Measurements from ENCODE around the gene VPS8.

Gene VPS8

DNA sequence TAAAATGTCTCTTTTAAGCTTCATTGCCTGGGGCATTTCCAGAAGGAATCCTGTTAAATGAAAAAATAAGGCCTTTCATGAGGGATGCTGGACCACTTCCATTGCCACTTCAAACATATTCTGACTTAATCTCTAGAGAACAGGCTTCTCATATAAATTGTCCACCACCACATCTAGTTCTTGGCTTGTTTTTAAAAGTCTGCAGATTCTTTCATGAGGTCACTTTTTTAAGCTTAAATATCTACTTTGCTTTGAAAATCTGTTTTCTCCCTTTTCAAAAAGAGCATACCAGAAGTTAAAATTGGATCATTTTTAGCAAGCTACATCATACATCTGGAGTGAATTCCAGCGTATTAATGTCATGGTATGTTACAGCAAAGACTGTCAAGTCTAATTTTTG, 209.3 kb downstream of the VPS8 start:
- DNase-seq: no peak

DNA sequence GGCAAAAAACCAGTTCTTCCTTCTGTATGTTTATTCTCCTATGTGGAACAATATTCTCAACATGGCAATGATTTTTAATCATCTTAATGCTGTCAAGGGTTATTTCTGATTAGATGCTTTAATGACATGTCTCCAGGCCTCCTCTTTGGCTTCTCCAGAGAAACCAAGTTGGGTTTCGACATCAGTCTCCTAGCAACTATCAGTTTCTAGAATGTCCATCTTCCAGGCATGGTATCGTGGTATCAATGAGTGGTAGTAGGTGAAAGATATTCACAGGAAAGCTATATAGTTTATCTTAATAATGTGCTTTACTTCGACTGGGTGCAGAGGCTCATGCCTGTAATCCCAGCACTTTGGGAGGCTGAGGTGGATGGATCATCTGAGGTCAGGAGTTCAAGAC, 212.4 kb downstream of the VPS8 start:
- DNase-seq: no peak

GRCh38 chr3:185024966-185025365, 213.0 kb downstream of the VPS8 start:
- DNase-seq: no peak

DNA sequence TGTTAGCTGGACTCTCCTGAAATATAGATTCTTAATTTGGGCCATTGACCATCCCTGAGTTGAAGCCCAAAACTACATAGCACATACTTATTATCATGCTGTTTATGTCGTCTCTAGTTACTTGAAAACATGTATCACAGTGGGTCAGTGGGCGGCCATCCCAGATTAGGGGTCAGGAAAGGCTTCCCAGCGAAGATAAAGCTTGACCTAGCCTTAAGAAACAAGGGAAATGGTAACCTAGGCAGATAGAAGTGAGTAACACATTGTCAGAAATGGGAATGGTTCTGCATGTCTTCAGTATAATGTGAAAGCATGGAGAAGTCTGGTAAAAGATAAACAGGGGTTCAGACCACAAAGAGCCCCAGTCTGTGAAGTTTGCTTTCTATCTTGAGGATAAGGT, 216.2 kb downstream of the VPS8 start:
- no peak for DNase-seq

DNA sequence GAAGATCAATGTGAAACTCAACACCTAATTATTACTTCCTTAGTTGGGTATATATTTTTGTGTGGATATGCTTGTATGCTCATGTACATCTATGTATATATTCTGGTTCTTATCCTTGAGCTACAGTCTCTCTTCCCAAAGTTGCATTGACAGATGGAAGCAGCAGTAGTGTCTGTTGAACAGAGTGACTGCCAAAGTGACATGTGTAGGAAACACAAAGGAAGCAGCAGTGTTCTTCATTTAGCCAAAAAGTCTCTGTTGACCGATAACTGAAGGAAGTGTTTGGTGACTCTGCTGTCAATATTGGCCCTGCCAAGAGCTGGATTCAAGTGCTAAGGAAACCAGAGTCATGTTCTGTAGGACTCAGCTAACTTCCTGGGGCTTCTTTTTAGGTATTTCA, 217.1 kb downstream of the VPS8 start:
- no peak for DNase-seq

DNA sequence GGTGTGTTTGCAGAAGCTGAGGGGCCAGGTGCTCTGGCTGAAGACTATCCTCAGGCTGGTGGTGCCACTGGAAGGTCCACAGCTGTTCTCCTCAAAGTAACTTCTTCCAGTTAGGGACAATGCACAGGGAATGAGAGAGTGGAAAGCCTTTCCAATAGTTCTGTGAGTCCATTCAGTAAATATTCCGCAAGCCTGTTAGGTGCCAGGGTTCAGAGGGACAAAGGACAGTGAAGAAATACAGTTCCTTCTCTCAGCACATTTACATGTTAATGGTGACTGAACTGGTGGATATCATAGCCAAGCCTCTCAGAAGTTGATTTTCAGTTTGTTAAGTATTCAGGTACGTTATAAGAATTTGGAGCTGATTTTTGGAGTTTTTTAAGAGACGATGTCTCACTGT, 218.4 kb downstream of the VPS8 start:
- no peak for DNase-seq

GRCh38 chr3:185030951-185031350, 219.0 kb downstream of the VPS8 start:
- no peak for DNase-seq

DNA sequence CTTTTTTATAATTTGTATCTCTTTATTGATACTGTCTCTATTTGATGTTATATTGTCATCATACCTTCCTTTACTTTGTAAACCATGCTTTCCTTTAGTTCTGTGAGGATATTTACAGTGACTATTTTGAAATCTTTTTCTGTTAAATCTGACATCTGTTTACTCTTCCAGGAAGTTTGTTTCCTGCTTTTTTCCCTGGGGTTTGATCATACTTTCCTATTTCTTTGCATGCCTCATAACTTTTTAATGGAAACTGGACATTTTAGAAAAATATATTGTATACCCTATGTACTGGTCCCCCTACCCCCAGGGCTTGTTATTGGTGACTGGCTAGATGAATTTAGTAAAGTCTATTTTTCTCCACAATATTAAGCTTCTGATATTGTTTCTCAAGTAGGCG, 225.8 kb downstream of the VPS8 start:
- no peak for DNase-seq

DNA sequence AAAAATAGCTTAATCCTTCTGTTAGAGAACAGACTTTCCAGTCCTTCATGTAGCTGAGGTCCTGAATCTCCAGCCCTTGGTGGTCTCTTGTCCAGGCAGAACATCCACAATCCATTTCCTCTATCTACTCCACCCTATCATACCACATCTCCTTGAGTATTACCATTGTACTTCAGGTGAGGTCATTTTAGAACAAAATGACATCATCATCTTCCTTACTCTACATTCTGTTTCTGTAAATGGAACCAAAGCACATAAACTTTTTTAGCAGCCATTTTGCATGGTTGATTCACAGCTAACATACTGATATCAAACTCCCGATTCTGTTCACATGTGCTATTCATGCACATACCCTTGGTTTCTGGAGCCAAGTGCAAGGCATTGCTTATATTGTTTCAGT, 228.5 kb downstream of the VPS8 start:
- DNase-seq: no peak

DNA sequence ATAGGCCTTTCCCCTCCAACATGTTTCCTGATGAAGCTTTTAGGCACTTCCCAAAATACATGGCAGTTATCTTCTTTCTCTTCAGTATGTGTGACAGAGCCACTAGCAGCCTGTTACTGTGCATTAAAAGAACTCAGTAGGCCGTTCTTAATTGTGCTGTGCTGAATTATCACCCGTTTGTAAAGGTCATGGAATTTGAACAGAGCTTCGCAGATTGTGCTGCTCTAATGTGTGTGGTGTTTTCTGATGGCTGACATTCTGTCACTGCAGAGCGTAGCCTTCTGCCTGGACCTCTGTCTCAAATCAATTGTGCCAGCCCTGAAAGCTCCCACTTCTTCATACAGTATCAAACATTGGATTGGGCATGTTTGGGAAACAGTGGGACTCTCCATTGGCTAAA, 229.6 kb downstream of the VPS8 start:
- no peak for DNase-seq

DNA sequence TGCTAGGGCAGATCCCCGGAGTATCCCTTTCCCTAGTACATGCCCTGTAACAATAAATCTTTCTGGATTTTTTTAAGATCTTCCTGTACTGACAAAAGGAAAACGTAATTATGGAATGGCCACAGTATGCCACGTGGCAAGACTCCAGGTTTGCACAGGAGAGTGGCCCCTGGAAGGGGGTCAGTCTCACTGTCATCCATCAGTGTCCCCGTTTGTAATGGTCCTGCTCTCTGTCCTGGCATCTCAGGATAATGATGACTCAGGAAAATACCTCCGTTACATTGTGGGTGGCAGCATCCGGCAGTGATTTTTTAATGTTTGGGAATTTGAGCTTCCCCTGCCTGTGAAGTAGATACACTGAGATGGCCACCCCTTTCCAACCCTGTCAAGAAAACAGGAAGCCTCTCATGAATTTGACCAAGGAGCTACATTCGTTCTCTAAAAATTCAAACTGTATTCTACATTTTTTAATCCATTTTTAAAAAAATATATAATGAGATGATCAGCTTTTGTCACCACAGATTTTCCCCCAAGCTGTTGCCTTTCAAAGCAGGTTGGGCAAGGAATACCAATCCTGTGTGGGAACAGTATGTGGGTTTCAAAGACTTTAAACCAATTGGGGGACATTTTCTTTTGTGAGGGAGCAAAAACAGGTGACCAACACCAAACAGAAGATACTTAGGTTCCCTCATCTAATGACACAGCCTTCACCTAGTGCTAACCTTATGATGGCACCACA, 230.5 kb downstream of the VPS8 start:
- DNase-seq: no peak

DNA sequence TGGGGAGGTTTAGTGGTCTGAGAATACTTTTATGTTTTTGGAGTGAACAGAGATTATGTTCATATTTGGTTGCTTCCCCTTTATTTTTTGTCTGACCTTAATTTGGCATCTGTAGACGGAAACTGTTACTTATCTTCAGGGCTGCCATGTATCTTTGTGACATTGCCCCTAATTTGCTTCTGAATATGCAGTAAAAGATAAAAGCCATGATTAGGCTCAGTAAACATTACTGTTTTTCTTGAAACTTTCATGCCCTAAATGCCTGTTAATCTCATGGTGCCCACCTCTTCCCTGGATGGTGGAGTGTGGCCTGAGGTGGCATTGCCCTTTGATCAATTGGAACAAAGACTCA, 234.2 kb downstream of the VPS8 start:
- no peak for DNase-seq

DNA sequence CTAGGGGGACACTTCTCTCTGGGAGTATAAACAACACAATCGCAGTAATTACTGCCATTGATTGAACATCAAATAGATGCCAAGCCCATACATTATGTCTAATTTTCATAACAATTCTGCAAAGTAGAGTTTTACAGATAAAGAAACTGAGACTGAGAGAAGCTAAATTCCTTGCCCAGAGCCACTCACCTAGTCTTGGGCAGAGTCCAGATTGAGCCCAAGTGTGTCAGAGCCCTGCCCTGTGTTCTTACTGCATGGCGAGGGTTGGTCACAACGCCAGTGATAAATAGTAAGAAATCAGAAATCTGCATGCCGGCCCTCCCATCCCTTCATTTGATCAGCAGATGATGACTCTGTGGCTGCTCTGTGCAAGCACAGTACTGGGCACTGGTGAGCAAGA, 234.6 kb downstream of the VPS8 start:
- no peak for DNase-seq

- no peak for DNase-seq
Measured at GRCh38 chr3:185049710-185050109, 237.7 kb downstream of the VPS8 start.

DNA sequence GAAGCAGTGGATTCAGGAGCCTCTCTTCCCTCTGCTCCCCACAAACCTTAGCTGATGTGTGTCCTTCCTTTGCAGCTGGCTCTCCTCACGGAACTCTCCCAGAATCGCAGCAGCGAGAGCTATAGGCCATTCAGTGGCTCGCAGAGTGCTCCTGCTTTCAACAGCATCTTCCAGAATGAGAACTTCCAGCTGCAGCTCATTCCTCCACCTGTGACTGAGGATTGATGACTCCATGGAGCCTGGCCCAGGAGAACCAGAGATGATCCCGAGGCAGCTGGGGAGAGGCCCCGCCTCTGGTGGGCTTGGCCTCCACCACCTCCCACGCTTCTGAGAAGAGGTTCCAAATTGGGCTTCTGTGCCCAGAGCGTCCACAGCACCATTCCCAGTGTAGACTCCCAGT, 239.8 kb downstream of the VPS8 start:
- DNase-seq: no peak

DNA sequence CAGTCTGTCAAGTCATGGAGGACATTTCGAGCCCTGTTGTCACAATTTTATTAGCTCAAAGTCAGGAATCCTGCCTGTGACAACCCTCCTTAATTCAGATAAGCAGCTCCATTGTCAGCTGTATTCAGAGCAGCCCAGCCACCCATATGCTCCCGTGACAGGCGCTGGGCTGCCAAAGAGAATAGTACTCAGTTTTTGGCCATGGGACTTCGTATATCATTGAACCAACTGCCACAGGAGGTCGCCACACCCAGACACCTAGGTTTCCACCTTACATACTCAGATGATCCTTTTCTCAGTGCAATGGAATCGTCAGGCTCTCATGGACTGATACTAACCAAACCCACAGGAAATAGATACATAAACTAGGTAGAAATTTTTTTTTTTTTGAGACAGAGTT, 240.7 kb downstream of the VPS8 start:
- DNase-seq: no peak

DNA sequence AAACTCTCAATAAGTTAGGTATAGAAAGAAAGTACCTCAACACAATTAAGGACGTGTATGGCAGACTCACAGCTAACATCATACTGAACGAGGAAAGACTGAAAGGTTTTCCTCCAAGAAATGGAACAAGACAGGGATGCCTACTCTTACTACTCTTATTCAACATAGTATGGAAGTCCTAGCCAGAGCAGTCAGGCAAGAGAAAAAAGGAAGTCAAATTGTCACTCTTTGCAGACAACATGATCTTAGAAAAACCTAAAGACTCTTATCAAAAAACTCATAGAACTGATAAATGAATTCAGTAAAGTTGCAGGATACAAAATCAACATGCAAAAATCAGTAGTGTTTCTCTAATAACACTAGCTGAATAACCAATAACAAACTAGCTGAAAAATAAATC, 244.9 kb downstream of the VPS8 start:
- DNase-seq: no peak

DNA sequence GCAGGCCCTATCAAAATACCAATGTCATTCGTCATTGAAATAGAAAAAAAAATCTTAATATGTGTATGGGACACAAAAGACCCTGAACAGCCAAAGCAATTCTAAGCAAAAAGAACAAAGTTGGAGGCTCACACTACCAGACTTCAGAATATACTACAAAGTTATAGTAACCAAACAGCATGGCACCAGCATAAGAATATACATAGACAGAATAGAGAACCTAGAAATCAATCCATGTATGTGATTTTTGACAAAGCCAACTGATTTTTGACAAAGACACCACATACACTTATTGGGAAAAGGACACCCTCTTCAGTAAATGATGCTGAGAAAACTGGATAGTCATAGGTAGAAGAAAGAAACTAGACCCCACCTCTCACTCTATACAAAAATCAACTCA, 245.9 kb downstream of the VPS8 start:
- no peak for DNase-seq

DNA sequence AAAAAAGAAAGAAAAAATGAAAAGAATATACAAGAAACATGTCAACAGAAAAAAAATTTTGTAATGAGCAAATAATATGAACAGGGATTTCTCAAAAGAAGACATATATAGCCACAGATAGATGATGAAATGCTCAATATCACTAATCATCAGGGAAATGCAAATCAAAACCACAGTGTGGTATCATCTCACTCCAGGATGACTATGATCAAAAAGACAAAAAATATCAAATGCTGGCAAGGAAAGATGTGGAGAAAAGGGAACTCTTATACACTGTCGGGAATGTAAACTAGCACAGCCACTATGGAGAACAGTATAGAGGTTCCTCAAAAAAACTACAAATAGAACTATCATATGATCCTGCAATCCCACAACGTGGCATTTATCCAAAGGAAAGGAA, 246.8 kb downstream of the VPS8 start:
- DNase-seq: no peak

DNA sequence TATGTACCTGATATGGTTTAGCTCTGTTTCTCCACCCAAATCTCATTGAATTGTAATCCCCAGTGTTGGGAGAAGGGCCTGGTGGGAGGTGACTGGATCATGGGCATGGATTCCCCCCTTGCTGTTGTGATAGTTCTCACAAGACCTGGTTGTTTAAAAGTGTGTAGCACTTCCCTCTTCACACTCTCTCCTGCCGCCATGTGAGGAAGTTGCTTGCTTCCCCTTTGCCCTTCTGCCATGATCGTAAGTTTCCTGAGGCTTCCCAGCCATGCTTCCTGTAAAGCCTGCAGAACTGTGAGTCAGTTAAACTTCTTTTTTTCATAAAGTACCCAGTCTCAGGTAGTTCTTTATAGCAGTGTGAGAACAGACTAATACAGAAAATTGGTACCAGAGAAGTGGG, 247.8 kb downstream of the VPS8 start:
- DNase-seq: no peak

DNA sequence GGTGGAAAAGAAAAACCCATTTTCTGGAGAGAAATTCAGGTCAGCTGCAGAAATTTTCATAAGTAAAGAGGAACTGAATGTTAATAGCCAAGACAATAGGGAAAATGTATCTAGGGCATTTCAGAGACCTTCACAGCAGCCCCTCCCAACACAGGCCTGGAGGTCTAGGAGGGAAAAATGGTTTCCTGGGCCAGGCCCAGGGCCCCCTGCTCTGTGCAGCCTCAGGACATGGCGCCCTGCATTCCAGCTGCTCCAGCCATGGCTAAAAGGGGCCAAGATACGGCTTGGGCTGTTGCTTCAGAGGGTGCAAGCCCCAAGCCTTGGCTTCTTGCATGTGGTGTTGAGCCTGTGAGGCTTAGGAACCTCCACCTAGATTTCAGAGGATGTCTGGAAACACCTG, 248.7 kb downstream of the VPS8 start:
- DNase-seq: no peak

GRCh38 chr3:185062191-185062590, 250.2 kb downstream of the VPS8 start:
- no peak for DNase-seq

DNA sequence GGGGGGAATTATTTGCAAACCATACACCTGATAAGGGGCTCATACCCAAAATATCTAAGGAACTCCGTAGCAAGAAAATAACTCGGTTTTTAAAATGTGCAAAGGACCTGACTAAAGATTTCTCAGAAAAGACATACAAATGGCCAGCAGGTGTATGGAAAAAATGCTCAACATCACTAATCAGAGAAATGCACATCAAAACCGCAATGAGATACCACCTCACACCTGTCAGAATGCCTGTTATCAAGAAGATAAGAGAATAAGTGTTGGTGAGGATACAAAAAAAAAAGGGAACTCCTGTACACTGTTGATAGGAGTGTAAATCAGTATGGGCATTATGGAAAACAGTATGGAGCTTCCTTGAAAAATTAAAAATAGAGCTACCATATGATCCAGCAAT, 251.5 kb downstream of the VPS8 start:
- DNase-seq: no peak

DNA sequence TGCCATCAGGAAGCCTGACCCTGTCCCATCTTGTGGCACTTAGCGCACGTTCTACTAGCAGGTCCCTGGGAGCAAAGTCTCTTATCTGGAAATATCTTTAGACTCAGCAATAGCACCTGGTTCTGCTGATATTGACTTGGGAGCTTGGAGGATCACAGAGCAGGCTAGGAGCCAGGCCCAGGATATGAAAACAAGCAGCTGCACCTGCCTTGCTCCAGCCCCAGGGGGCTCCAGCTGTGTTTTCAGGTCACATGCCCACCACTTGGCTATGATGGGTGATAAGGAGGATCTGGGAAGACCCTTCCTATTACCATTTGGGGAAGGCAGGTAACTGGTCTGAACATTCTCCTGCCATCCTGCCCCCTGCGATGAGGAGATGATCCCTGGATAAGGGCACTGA, 253.1 kb downstream of the VPS8 start:
- no peak for DNase-seq

DNA sequence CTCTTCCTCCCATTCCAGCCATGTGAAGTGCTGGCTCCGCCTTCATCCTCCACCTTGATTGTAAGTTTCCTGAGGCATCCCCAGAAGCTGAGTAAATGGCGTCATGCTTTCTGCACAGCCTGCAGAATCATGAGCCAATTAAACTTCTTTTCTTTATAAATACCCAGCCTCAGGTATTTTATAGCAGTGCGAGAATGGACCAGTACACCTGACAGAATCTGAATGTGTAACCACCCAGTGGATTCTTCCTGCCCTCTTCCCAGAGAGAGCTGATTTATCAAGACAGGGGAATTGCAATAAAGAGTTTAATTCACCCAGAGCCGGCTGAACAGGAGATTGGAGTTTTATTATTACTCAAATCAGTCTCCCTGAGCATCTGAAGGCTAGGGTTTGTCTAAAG, 254.3 kb downstream of the VPS8 start:
- no peak for DNase-seq

DNA sequence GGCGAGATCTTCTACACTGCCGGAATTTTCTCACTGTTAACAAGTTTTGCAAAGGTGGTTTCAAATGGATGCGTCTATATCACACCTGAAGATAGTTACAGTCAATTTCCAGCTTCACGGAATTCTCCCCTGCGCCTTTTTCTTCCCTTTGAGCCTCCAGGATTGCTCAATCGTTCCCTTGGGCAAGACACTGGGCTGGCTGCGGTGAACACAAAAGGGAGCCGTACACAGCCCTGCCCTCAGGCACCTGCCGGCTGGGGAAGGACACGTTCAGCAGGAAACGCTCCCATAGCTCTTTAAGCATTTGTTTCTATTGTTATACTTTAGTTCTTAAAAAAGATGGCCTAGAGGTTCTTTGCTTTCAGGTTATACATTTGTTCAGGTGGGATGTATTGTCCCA, 255.2 kb downstream of the VPS8 start:
- no peak for DNase-seq

Measured in CD4-positive, alpha-beta T cell treated with Interferon gamma for 1 hour (primary cell).